Subcutaneous abdominal adipose tissue (tissue), 5 donors: ENCODE results near the gene PTGR2.
"Not testable (repeated sequence)": the region's sequence is repeated elsewhere in the genome, so short reads cannot be mapped to it uniquely, and the experiment has no call there.

Experiments used
- H3K27ac ChIP-seq: one replicate; pipeline ENCODE4 v1.7.0; 2013; ENCODE audit warnings: low read depth, mild to moderate bottlenecking, inconsistent platforms, low read length, moderate library complexity
- H3K27me3 ChIP-seq, 5 donors: one replicate each; pipeline ENCODE4 v1.7.0; 2013; ENCODE audit warnings: low read length in 5 of 5, inconsistent platforms in 1 of 5; ENCODE audit not compliant: control insufficient read depth in 5 of 5, insufficient read depth in 4 of 5
- H3K36me3 ChIP-seq, 5 donors: one replicate each; pipeline ENCODE4 v1.7.0; 2013; ENCODE audit warnings: low read length in 5 of 5; ENCODE audit not compliant: control insufficient read depth in 5 of 5, insufficient read depth in 5 of 5
- H3K4me1 ChIP-seq, 5 donors: one replicate each; pipeline ENCODE4 v1.7.0; 2013; ENCODE audit warnings: low read length in 5 of 5, mild to moderate bottlenecking in 3 of 5, moderate library complexity in 1 of 5; ENCODE audit not compliant: control insufficient read depth in 5 of 5, insufficient read depth in 5 of 5
- H3K4me3 ChIP-seq, 5 donors: one replicate each; pipeline ENCODE4 v1.7.0; 2013; ENCODE audit warnings: low read length in 5 of 5, low read depth in 1 of 5
- H3K9ac ChIP-seq, 5 donors: one replicate each; pipeline ENCODE4 v1.7.0; 2013; ENCODE audit warnings: low read length in 5 of 5, mild to moderate bottlenecking in 4 of 5, moderate library complexity in 3 of 5
- H3K9me3 ChIP-seq, 5 donors: one replicate each; pipeline ENCODE4 v1.7.0; 2013; ENCODE audit warnings: low read length in 5 of 5; ENCODE audit not compliant: control insufficient read depth in 5 of 5
- donor health status: healthy.
- donor health status: healthy.
- donor health status: healthy.
- donor health status: healthy.
- donor health status: healthy.

The PTGR2 gene

GRCh38 chr14:73816393-73816816 lies 35.2 kb upstream of the PTGR2 start:
- Histone ChIP-seq H3K9ac (no peak overlapping the region), H3K27ac (no peak overlapping the region), H3K36me3 (no peaks in the 10 kb centered on the region), H3K4me3 (no peak overlapping the region), H3K9me3 (no peaks in the 10 kb centered on the region), H3K4me1 (peaks cover 0 to 11% (median 7%) of the 10 kb centered on the region in 5 donors), H3K27me3 (no peaks in the 10 kb centered on the region)

- Histone ChIP-seq H3K4me3 (no peak overlapping the region), H3K36me3 (no peaks in the 10 kb centered on the region), H3K27ac (no peak overlapping the region), H3K9ac (no peak overlapping the region), H3K4me1 (peaks cover 0 to 11% (median 7%) of the 10 kb centered on the region in 5 donors), H3K9me3 (no peaks in the 10 kb centered on the region), H3K27me3 (no peaks in the 10 kb centered on the region)
These were observed 34.5 kb upstream of the PTGR2 start for GRCh38 chr14:73817020-73817655.

- no peak overlapping the region for H3K4me3 ChIP-seq
- H3K9me3 ChIP-seq: no peaks in the 10 kb centered on the region
- H3K9ac ChIP-seq: no peak overlapping the region
- H3K36me3 ChIP-seq: no peaks in the 10 kb centered on the region
- no peaks in the 10 kb centered on the region for H3K27me3 ChIP-seq
- H3K27ac ChIP-seq: no peak overlapping the region
- H3K4me1 ChIP-seq: peaks cover 0 to 11% (median 7%) of the 10 kb centered on the region in 5 donors
These were observed 32.8 kb upstream of the PTGR2 start for GRCh38 chr14:73818821-73819220.

GRCh38 chr14:73820631-73821030 lies 31.0 kb upstream of the PTGR2 start:
- Histone ChIP-seq H3K4me3 (no peak overlapping the region), H3K4me1 (peaks cover 0 to 15% (median 10%) of the 10 kb centered on the region in 5 donors), H3K36me3 (no peaks in the 10 kb centered on the region), H3K9me3 (no peaks in the 10 kb centered on the region), H3K27me3 (no peaks in the 10 kb centered on the region), H3K9ac (no peak overlapping the region), H3K27ac (no peak overlapping the region)

- Histone ChIP-seq H3K9me3 (no peaks in the 10 kb centered on the region), H3K4me3 (no peak overlapping the region), H3K4me1 (peaks cover 0 to 13% (median 10%) of the 10 kb centered on the region in 5 donors), H3K27ac (peak overlapping the region; percentile 3), H3K9ac (no peak overlapping the region), H3K36me3 (no peaks in the 10 kb centered on the region), H3K27me3 (no peaks in the 10 kb centered on the region)
These were observed 28.2 kb upstream of the PTGR2 start for GRCh38 chr14:73823339-73823885.

GRCh38 chr14:73824127-73824526 lies 27.5 kb upstream of the PTGR2 start:
- Histone ChIP-seq H3K9me3 (no peaks in the 10 kb centered on the region), H3K27ac (no peak overlapping the region), H3K4me3 (no peak overlapping the region), H3K36me3 (no peaks in the 10 kb centered on the region), H3K9ac (no peak overlapping the region), H3K27me3 (no peaks in the 10 kb centered on the region), H3K4me1 (peaks cover 0 to 13% (median 5%) of the 10 kb centered on the region in 5 donors)

- Histone ChIP-seq H3K4me3 (no peak overlapping the region), H3K36me3 (no peaks in the 10 kb centered on the region), H3K27ac (no peak overlapping the region), H3K4me1 (peaks cover 0 to 15% (median 9%) of the 10 kb centered on the region in 5 donors), H3K9ac (no peak overlapping the region), H3K9me3 (no peaks in the 10 kb centered on the region), H3K27me3 (no peaks in the 10 kb centered on the region)
These were observed 27.1 kb upstream of the PTGR2 start for GRCh38 chr14:73824536-73824935.

- no peak overlapping the region for H3K27ac ChIP-seq
These were observed 26.0 kb upstream of the PTGR2 start for GRCh38 chr14:73825551-73826188.

GRCh38 chr14:73827190-73827589 lies 24.4 kb upstream of the PTGR2 start:
- H3K9me3 ChIP-seq, H3K27ac ChIP-seq, H3K4me3 ChIP-seq, H3K27me3 ChIP-seq, H3K9ac ChIP-seq, H3K36me3 ChIP-seq: not testable (repeated sequence)
- H3K4me1 ChIP-seq: peaks cover 0 to 22% (median 12%) of the 10 kb centered on the region in 5 donors

More at GRCh38 chr14:73825551-73826188, 26.0 kb upstream of the PTGR2 start:
- H3K9me3 ChIP-seq: no peaks in the 10 kb centered on the region
- no peak overlapping the region for H3K4me3 ChIP-seq
- peaks cover 0 to 18% (median 12%) of the 10 kb centered on the region in 5 donors for H3K4me1 ChIP-seq
- no peaks in the 10 kb centered on the region for H3K27me3 ChIP-seq
- no peaks in the 10 kb centered on the region for H3K36me3 ChIP-seq
- peak overlapping the region in 1 of 5 donors; percentile 20 for H3K9ac ChIP-seq

- H3K9ac ChIP-seq: no peak overlapping the region
- H3K27ac ChIP-seq: no peak overlapping the region
- H3K4me1 ChIP-seq: peaks cover 0 to 36% (median 25%) of the 10 kb centered on the region in 5 donors
- H3K4me3 ChIP-seq: no peak overlapping the region
- H3K36me3 ChIP-seq: no peaks in the 10 kb centered on the region
- H3K27me3 ChIP-seq: no peaks in the 10 kb centered on the region
- H3K9me3 ChIP-seq: no peaks in the 10 kb centered on the region
These were observed 22.6 kb upstream of the PTGR2 start for GRCh38 chr14:73829071-73829470.
